GM10266 (cell line): ENCODE data around the gene SENP2.
"Not testable (repeated sequence)": the region's sequence is repeated elsewhere in the genome, so short reads cannot be mapped to it uniquely, and the experiment has no call there.

Experiments
- DNase-seq: peaks from one replicate; pipeline ENCODE4 v3.0.0; 2012; ENCODE audit errors: extremely low spot score
- CTCF ChIP-seq: IDR thresholded peaks from 2 replicates; pipeline ENCODE4 v1.5.1; 2012; ENCODE audit warnings: mild to moderate bottlenecking, low read depth; ENCODE audit not compliant: control insufficient read depth, insufficient read depth; ENCODE audit errors: missing control alignments

SENP2 gene

DNA sequence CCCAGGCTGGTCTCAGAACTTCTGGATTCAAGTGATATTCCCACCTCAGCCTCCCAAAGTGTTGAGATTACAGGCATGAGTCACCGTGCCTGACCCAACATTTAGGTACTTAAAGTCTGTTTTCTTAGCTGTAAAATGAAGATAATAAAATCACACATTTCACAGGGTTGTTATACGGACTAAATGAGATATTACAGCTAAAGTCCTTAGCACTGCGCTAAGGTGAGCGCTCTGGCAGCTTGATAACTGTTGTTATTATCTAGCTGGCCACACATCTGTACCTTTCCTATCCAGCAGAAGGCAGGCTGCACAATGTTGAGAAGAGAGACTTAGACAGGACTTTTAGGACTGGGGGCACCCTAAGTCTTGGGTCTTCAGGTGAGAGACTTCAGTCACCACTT lies 31.0 kb upstream of the SENP2 start:
- no peak for DNase-seq
- TF ChIP-seq CTCF, result peak; percentile 5

GRCh38 chr3:185555860-185556347 lies 30.2 kb upstream of the SENP2 start:
- TF ChIP-seq CTCF, result no peak

DNA sequence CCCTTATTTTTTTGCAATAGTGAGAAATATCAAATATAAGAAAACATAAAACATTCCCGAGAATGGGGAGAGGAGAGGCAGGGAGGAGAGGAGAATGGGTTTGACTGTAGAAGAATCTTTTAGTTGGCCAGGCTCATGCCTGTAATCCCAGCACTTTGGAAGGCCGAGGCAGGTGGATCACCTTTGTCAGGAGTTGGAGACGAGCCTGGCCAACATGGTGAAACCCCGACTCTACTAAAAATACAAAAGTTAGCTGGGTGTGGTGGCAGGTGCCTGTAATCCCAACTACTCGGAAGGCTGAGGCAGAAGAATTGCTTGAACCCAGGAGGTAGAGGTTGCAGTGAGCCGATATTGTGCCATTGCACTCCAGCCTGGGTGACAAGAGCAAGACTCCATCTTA lies 29.5 kb upstream of the SENP2 start:
- not testable (repeated sequence) for DNase-seq

More at GRCh38 chr3:185555860-185556347, 30.2 kb upstream of the SENP2 start:
- no peak for DNase-seq

- no peak for DNase-seq
- no peak for TF ChIP-seq CTCF
Measured at GRCh38 chr3:185558395-185558794, 27.7 kb upstream of the SENP2 start.

DNA sequence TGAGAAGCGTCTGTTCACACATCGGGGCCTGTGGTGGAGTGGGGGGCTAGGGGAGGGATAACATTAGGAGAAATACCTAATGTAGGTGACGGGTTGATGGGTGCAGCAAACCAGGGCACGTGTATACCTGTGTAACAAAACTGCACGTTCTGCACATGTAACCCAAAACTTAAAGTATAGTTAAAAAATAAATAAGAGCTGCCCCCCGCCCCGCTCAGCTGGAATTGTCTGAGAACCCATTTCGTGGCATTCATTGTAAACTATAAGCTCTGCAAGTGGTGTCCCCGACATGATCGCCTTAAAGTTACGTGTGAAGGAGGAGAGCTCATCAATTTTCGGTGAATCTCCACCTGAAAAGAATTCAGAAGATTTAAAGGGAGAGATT lies 26.4 kb upstream of the SENP2 start:
- no peak for DNase-seq
- no peak for TF ChIP-seq CTCF

- DNase-seq, result no peak
- TF ChIP-seq CTCF, result no peak
Measured at GRCh38 chr3:185560676-185561075, 25.4 kb upstream of the SENP2 start.

DNA sequence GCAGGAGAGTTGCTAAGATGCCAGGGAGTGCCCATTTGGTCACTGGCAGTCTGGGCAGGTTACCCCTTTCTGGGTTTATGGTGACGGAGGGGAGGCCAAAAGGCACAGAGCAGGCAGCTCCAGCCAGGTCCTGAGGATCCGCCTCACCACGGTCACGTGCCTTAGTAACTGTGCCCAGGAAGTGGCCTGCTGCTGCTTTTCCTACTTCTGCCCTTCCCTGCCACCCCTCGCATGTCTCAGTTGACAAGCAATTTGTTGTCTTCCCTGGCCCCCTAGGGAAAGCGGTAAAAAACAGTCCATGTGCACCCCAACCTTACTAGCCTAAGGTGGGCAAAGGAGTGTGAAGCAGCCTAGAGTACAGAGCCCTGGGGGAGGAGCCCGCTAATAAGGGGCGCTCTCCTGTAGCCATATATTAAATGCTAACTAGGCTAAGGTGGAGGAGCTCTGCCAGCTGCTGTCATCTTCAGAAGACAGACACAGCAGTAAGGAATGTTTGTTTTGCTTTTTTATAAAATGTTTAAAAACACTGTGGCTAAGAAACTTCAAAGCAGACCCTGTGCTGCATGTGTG lies 24.6 kb upstream of the SENP2 start:
- no peak for DNase-seq
- TF ChIP-seq CTCF, result no peak

GRCh38 chr3:185561958-185562357 lies 24.1 kb upstream of the SENP2 start:
- TF ChIP-seq CTCF, result no peak
- DNase-seq, result no peak
